Kidney glomerular epithelial cell (primary cell): ENCODE results near the gene TANK.
"Not testable (repeated sequence)": the region's sequence is repeated elsewhere in the genome, so short reads cannot be mapped to it uniquely, and the experiment has no call there.

ENCODE experiments used
- DNase-seq: peaks from one replicate; lab custom pipeline; 2025; lab: John Stamatoyannopoulos, UW

The TANK gene

DNA sequence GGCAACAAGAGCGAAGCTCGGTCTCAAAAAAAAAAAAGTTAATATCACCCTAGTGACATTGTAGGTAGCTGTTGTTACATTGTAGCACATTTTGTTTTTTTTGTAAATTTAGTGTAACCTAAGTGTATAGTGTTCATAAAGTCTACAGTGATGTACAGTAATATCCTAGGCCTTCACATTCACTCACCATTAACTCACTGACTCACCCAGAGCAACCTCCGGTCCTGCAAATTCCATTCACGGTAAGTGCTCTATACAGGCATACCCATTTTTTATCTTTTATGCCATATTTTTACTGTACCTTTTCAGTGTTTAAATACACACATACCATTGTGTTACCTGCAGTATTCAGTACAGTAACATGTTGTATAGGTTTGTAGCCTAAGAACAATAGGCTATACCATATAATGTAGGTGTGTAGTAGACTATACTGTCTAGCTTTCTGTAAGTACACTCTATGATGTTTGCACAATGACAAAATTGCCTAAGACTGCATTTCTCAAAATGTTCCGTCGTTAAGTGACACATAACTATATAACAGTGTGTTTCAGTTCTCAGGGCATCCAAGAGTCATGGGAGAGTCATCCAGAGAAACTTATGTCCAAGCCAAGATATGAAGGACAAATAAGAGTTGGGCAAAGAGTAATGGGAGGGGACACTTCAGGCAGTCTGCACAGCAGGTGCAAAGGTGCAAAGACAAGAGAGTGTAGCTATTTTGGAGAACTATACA, 68.4 kb downstream of the TANK start:
- no peak for DNase-seq

DNA sequence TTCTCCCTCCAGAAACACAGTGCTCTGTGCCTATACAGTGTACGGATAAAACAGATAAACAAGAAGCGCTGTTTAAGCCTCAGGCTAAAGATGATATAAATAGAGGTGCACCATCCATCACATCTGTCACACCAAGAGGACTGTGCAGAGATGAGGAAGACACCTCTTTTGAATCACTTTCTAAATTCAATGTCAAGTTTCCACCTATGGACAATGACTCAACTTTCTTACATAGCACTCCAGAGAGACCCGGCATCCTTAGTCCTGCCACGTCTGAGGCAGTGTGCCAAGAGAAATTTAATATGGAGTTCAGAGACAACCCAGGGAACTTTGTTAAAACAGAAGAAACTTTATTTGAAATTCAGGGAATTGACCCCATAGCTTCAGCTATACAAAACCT, 70.7 kb downstream of the TANK start:
- DNase-seq, result no peak

DNA sequence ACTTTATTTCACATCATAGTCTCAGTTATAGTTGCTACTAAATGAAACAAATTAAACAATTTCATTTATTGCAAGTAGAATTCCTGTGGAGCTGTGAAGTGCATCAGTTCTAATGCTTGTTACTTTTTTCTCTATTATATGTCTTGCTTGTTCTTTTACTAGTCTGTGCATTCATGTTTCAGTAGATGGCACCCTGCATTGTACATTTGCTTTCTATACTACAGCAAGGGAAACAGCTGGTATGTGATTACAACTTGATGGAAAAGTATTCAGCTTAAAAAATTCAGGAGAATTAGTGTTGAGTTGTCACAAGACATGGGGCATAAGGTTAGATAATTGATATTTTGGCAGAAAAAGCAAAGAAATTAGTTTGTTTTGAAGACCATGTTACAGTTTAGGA, 72.3 kb downstream of the TANK start:
- DNase-seq, result no peak

DNA sequence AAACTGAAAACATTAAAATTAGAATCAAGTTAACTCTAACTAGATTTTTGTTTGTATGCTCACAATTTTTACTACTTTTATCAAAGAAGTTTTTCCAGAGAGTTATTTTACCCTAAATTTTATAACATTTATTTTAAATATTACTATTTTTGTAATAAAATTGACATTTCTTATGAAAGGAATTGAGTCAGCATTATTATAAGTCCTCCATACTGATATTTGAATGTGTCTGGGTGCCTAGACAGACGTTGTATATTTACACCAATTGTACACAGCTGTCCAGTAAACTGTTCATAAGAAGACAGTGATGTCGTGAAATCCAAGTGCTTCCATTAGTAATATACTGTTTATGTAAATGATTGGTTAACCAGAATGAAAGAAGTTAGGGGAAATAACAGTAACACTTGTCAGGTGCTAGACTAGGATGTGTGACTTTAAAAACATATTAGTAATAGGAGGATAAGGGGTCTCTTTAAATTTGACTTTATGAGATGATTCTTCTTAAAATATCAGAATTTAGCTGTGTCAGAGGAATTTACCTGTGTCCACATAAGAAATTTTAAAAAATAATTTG, 73.7 kb downstream of the TANK start:
- no peak for DNase-seq

DNA sequence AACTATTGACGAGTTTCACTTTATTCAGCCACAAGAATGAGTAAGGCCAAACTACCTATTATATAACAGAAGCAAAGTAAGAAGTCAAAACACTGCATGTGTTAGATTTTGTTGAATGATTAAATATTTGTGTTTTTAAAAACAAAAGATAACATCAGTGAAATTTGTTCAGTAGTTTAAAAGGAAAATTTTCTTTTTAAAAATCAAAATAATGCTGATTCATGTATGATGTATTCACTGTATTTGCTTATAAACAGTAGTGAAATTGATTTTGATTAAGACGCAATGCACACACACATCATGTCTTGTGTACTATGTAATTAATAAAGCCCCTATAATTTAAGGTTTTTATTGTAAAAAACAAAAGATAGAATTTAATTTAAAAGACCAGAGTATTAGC, 74.4 kb downstream of the TANK start:
- no peak for DNase-seq

DNA sequence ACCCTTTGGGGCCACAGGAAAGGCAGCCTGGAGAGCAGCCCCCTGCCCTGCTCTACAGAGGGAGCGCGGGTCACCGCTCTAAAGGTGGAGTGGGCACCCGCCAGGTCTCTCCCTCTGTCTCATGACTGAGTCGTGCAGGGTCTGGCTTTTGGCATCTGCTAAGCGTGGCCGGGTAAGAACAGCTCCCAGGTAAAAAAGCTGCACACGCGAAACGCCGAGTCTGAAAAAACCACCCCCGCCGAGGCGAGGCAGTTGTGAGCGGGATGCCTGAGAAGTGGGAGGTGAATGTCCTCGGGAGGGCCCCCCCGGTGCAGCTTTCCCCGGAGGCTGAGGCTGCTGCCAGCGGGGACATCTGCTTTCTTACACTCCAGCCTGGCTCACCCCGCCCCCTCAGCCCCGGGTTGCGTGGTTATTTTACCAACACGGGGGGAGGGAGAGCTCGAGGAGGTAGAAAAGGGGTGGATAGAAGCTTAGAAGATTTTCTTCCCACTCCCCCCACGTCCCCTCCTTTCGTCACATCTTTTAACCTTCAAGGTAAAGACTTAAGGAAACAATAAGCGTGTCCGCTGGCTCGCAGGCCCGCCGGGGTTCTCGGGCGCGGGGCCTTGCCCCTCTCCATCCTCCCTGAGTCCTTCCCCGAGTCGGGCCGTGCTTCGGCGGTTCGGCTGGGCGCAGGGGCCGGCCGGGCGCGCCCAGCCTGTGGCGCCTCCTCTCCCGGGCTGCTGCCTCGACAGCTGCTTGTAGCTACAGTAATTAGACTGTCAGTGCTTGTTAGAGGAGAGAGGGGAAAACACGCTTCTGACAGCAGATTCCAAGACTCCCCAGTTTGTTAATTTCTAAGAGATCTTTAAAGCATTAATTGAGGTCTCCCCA, 77.4 kb downstream of the TANK start:
- peak; percentile 39 for DNase-seq

DNA sequence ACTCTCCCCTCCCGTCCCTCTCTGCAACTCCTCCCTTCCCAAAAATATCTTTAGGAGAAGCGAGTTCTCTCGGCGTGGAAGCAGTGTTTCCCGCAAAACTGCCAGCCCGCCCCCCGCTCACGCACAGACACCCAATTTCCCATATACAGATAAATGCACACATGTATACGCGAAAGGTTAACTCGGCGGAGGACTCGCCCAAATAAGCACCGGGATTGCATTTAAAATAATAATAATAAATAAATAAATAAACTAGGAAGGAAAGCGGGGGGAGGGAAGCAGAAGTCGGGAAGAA, 78.0 kb downstream of the TANK start:
- DNase-seq, result no peak

DNA sequence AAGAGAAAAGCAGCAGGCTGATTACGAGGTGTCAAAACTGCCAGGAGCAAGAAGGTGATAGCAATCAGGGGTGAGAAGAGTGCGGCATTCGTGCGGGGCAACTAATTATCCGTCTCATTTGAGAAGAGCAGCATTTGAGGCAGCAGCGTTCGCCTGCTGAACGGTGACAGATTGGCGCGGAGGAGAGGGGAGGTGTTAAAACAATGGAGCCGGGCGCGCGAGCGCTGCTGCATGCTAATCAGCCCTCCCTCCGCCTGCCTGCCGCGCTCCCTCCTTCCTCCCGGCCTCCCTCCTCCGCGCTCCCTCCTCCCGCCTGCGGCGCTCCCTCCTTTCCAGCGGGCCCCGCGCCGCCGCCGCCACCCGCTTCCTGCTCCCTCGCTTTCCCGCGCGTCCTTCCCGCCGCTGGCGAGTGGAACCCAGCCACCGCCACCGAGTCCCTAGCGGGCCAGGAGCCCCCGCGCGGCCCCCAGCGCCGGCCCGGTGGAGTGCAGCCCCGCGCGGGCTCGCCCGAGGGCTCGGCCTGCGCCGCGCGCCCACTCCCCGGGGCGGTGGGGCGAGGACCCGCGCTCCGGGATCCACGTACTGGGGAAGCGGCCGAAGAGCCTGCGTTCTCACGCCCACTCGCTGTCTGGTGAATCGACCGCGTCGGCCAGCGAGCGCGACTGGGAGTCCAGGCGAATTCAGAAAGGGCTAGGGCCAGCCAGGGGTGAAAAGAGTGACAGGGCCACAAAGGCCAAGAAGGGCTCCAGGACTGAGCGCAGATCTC, 78.5 kb downstream of the TANK start:
- peak; percentile 30 for DNase-seq

DNA sequence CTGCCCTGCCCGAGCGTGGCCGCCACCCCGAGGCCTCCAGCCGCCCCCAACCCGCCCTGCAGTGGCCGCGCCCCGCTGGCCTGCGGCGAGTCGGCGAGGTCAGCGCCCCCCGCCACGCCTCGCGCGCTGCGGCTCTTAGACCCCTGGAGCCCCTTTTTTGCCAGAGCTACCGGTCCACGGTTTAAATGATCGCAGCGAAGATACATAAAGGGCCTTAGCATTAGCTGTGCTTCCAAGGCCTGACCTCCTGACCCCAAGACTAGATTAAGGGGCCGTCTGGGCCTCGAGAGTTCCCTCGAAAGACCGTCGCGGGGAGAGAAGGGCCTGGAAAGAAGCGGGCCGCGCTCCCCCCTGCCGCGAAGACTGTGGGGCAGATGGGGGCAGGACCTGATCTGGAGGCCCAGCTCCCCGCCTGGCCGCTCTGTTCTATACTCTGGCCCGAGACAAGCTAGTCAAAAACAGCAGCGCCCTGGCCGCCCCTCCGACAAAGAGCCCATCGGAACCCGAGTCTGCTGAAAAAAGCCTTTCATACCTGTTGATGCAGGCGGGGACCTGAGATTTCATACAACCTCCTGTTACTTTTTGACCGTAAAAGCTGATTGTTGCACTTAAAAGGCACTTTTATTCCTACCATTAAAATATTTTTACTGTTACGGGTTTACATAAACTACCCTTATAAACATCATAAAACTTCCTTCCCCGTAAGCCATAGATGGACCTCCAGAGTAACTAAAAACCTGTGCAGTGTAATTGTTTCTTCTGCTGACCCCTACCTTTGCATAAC, 79.3 kb downstream of the TANK start:
- DNase-seq, result no peak

DNA sequence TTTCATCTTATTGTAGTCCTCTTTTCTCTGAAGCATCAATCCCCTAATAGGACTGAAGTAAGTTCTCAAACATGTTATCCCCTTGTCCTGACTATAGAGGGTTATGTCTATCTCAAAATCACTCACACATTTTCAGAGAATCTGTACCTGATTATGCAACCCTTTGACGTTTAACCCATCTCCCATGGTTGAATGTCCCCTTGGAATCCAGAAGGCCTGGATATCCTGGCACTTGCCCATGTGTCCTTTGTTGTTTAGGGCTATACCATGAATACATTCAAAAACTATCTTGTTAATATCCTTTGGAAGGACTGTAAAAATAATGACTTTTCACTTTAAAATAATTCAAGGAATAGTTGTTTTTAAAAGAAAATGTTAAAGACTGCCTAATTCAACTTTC, 81.7 kb downstream of the TANK start:
- no peak for DNase-seq

DNA sequence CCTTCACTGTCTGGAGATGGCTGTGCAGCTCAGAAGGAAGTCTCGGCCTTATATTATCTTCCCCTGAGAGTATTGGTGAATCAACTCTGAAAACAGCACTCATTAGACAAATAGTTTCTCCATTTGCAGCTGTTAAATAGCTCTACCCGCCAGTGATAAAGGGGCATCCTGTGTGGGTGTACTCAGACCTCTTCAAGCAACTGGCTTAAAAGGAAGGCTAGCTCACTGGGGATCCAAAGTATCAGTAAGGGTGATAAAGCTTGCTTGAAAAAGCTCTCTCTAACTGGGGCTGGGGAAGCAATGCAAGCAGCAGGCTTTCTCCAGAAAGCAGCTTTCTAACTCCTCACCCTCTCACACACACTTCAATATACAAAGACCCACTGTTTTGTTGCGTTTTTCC, 83.1 kb downstream of the TANK start:
- DNase-seq, result no peak

DNA sequence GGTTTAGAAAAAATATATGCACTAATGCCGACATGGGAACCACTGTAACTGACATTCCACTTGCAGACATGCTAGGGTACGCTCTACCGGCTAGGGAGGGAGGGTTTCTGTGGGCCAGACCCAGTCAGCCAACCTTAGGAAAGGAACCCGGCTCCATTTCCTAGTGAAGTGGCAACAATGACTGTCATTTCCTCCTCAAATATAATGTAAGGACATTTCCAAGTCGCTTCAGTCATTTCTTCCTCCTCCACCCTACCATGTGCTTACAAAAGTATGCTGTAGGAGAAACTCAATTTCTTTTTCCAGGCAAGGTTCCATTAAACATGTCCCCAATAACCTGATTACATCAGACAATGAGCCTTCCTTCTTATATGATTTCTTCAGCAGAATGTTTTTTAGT, 83.7 kb downstream of the TANK start:
- no peak for DNase-seq

DNA sequence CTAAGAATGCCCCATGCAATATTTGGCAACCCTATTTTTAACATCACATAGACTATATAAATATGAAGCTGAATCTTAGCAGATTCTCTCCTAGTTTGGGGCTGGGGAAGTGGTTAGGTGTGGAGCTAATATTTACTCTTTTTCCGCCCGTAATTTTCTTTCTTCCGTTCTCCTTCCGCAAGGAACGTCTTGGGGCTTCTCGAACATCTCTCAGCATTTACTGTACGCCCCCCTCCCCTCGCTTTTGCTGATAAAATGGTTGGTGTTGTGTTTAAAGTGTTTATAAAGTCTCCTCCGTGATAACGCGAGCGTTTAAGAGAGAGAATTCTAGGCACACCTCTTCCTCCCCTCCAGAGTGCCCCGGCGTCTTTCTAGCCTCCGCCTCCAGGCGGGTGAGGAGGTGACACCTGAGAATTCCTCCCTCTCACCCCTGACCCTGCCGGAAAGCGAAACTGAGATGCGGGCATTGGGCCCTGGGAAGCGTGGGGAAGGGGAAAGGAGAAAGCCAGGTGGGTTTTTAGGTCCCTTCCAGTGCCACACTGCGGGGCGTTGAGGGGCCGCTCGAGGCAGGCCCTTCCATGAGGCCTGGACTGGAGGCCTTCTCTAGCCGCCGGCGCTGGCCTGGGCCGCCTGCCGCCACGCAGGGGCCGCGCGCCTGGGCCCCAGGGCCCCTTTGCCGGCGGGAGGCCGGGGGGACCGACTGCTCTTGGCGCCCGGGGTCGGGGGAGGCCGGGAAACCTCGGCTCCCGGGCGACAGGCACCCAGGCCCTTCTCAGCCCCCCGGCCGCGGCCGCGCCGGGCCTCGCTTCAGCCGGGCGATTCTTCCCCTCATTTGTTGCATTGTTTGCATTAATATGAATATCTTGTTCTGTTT, 84.4 kb downstream of the TANK start:
- DNase-seq, result not testable (repeated sequence)

DNA sequence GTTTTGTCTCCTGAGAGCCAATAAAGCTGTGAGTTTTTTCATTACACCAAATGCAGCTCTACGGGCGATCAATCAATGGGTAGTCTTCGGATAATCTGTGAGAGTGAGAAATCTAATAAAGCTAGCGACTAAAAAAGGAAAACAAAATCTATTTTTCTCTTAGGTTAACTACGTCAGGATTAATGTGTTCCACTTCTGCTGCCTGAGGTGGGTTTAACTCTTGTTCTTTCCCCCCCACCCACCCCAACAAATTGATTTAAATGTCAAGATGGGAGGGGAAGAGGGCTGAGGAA, 85.0 kb downstream of the TANK start:
- no peak for DNase-seq

DNA sequence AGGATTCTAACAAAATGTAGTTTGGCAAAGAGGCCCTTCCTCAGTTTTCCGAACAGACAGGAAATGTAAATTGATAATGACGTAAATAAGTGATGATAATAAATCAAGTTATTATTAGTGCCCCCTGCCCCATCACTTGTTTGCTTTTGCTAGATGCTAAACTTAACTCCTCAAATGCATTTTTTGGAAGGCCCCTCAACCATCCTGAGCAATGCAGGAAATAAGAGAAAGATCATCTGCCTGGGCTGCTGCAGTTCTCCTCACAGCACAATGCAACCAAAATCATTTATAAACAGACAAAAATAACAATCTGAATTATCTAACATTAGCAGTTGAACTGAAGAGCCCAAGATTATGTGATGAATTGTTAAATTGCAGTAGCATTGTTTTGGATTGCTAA, 85.4 kb downstream of the TANK start:
- no peak for DNase-seq

DNA sequence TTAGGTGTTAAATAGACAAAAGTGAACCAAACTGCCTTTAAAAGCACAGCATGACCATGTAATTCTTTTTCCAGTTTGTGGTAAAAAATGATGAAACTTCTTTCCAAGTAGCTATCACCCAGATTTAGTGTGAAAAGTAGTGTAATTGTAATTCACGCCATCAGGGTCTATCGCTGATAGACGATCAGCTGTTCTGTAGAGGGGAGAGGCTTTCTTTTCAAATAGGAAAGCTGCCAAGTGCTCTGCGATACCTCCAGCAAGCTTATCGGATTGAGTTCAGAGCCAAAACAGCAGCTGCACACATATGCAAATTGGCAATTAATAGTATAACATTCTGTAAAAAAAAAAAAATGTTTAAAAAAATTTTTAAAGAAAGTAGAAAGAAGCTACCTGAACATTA, 86.1 kb downstream of the TANK start:
- no peak for DNase-seq

DNA sequence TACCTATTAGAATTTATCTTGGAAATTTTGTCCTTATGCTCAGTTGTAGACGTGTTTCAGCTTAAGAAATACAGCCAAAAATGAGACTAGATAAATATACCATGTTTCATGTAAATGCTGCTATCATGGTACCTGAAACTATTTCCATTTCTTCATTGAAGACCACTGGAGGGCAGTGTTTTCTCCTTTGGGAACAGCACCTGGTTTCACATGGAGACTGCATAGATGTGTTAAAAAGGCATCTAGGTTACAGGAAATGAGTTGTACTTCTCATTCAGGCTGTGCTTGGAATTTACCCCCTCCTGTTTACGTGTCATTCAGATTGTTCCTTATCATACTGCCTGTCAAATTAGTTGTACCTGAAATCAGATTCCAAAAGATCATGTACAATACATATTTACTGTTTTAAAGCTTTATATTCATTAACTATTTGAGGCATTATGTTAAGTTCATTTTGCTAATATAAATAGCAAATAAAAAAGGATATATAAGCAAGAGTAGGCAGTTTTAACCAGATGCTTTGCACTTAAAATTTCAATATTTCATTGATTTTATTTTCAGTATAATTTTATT, 90.7 kb downstream of the TANK start:
- DNase-seq, result peak; percentile 65

DNA sequence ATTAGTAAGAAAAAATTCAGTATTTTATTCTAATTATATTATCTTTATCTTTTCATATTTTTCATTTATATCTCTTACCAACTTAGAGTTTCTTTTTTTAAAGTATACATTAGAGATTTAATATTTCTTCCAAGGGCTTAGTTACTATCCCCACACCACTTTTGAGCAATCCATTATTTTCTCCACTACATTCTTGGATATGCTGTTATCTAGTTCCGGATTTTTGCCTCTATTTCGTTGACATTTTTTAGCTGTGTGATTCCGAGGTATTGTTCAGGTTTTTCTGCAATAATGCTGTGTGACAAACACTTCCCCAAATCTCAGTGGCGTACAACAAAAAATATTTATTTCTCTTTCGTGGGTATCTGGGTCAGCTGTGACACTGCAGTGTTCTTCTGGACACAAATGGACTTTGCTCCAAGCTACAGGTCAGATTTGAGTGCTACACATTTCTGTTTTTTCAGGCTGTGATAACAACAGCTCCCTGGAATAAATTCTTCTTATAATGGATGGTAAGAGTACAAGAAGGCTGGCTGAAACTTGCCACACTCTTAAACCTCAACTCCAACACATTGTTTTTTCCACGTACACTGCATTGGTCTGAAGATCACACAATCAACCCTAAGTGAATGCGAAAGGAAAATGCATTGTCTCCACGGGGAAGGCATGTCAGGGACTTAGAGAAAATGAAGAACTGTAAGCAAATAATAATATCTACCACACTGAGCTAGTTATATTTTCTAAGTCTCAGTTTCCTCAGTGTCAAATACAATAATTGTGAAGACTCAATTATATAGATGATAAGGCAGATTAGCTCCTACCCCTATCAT, 97.1 kb downstream of the TANK start:
- no peak for DNase-seq

DNA sequence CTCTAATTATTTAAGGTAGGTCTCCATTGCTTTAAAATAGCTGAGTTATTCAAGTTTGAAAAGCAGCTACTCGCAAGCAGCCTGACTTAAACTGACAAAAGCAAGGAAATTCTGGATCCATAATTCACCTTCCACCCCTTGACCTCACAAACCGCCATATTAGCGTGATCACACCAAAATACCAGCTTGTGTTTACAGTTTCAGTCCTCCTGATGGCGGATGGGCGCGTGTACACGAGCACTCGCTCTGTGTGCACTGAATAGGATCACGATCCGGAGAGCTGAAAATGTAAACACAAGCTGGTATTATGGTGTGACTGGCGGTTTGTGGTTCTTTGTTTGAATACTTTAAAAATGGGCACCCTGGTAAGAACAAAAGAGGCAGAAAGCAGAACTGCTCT, 105.6 kb downstream of the TANK start:
- no peak for DNase-seq

DNA sequence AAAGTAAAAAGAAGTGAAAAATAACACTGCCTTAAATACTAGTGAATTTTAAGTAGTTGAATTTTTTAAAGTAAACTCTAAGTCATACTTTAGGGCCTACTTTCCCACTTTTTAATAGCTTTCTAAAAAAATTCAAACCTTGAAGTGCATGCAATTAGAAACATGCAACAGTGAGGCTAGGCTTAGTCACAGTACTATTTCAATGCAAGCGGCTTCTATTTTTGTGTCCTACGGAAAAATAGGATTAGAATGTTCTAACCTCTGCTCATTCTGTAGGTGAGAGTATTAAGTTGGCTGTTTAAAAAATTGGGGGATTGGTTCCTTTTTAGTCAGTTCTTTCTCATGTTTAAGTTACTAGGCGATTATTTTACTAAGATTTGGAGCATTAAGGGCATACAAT, 108.9 kb downstream of the TANK start:
- DNase-seq, result no peak
